ENCODE measurements around the gene SPHK1.

DNA sequence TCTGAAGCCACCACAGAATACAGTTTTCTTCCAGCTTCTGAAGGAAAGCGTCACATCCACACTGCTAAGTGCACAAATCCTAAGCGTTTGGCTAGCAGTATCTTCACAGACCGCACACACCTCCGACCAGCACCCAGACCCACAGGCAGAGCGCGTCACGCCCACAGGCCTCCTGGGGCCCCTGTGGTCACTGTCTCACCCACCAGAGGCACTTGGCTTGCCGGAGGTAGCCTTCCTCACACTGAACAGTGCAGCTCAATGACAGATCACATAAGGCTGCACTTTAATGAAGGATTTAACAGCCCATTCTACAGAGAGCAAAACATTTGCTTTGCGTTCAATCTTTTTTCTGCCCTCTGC, 21.2 kb downstream of the SPHK1 start:
- TF ChIP-seq FOXA1 (IDR thresholded peaks at IDR 0.05) (no peak), SUZ12 (IDR thresholded peaks at IDR 0.05) (no peak), TARDBP (IDR thresholded peaks at IDR 0.05) (no peak), ELF4 (IDR thresholded peaks at IDR 0.05) (no peak), FOXM1 (IDR thresholded peaks at IDR 0.05; ENCODE audit: borderline replicate concordance) (no peak), BHLHE40 (IDR thresholded peaks at IDR 0.05; ENCODE audit: borderline replicate concordance) (no peak), LEF1 (IDR thresholded peaks at IDR 0.05; ENCODE audit: borderline replicate concordance) (no peak), ZNF384 (IDR thresholded peaks at IDR 0.05) (no peak), SP1 (IDR thresholded peaks at IDR 0.05) (no peak)
